ENCODE results near the gene PRPF40B.

GRCh38 chr12:49662998-49663843 is 39.9 kb downstream of the PRPF40B start:
- TF ChIP-seq CTCF (conservative IDR thresholded peaks at IDR 0.05 in 1 of 2, IDR thresholded peaks at IDR 0.05 in 1 of 2; ENCODE audit: extremely low read depth in 1 of 2, insufficient read depth in 1 of 2, low read depth in 1 of 2, low read length in 2 of 2) (no peak), EZH2 (IDR thresholded peaks at IDR 0.05; ENCODE audit: borderline replicate concordance, low read length) (no peak)

All from mammary epithelial cell (primary cell).